Stimulated activated CD4-positive, alpha-beta T cell treated with anti-CD3 and anti-CD28 coated beads, Interleukin-15, amount 100 ng/mL, for 48 hours (primary cell): ENCODE results near the gene WNT2.

Experiments
- DNase-seq, 2 donors: peaks; one replicate each; pipeline ENCODE4 v3.0.0-alpha.2; 2020; ENCODE audit warnings: low read depth in 2 of 2

WNT2 gene

GRCh38 chr7:117322741-117323304 lies at the start of gene WNT2:
Gene WNT2, minus strand, starts transcription at chr7:117323058. Its CDS starts 69 bp downstream, at chr7:117322989.
- no peak for DNase-seq

GRCh38 chr7:117372073-117372472 lies 49.2 kb upstream of the WNT2 start:
- DNase-seq: no peak

DNA sequence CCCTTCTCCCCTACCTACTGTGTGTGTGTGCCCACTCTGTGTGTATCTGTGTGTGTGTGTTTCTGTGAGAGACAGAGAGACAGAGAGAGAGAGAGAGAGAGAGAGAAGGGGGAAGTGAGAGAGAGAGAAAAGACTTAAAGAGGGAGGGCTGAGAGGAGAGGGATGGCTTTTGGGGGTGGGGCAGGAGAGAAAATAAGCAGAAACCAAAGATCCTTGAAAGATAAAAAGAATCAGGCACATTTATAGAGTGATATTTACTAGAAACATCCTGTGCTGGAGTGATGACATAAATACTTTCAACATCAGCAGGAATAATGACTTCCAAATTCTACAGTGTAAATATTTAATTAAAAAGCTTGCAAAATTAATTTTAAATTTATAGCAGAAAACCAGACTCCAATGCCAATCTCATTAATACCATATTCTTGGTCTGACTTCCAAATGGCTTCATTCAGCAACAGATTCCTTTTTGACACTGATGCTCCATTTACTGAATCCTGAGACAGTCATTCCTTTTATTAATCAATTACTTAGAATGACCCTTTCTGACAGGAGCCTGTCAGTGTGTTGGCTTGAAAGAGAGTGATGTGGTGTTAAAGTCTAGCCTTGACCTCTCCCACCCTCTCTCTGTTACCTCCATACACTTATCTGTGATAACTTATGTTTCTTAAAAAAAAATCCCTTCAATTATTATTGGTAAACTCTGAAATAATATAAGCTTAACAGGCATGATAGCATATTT lies 41.7 kb upstream of the WNT2 start:
- no peak for DNase-seq

DNA sequence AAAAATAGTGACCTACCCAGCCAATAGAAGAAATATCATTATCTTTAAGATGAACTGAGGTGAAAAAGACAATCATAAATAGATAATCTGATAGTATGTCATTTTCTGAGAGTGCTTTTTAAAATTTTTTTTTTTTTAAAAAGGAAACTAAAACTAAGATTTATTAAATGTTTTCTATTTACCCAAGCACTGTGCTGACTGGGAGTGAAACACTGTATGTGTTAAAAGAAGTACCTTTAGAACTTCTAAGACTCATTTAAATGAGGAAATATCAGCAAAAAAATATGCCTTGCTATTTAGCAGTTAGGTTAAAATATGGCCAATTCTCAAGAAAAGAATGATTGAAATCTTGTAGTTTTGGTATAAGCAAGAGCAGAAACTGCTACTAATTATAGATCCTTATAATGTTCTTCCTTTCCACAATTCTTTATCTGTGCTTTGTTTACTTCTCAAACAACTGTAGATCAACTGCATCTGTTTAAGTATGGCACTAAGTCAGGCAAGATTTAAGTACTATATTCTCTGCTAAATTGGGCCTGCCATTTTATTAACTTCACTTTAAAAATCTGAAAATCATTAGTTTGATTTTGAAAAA lies 39.5 kb upstream of the WNT2 start:
- DNase-seq: no peak

DNA sequence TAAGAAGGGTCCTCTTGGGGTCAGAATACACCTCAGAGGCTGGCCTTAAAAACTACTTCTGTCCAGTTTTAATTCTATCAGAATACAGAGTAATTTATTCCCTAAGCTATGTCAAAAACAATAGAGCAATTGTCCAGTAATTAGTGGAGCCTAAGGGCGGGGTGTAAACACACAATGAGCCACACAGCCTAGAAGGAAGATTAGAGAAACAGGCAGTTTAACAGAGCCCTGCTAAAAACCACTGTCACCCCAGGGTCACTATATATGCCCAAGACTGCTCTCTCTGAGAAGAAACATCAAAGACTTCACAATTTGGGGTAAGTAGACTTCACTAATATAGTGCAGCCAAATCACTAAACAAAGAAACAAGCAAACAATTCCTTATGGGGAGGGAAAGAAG lies 27.2 kb upstream of the WNT2 start:
- DNase-seq: no peak

DNA sequence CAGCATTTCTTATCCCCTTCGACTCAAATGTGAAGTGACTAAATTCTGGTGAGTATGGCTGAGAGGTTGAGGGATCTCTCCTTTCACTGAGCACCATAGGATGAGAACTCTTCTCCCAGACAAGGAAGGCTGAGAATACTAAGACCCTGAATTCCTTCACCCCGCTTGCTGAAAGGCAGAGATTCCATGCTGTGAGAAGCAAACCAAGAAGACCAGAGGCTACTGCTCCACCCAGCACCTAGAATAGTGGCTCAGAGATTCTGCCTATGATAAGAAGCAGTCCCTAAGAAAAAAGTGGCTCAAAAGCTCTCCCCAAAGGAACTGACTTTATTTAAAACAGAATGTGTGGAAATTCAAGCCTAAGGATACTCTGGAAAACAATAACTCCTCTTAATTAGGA lies 26.7 kb upstream of the WNT2 start:
- no peak for DNase-seq

DNA sequence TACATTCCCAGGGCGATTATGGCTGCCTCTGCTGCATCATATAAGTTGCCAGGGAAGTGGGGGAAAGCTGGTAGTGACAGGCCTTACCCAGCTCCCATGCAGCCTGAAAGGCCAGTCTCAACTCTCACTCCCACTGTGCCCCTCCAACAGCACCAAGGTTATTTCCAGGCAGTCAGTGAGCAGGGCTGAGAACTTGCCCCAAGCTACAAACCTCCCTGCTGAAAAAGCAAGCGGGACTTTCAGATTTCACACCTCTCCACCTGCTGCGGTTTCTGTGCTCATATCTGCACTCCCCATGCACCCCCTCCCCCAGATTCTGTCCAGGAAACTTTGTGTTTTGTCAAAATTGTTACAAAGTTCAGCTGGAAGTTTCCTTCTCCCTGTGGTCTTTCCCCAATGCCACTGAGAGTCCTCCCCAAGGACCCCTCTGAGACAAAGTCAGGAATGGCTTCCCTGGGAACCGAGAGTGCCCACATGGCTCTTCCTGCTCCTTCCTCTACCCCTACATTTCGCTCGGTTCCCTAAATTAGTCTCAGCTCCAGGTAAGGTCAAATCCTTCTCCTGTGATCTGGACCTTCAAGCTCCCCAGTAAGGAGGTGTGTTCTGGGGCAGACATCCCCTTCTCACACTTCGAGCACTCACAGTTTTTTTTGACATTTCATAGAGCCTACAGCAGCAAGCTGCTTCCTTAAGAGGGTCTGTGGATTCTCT lies 25.3 kb upstream of the WNT2 start:
- DNase-seq: no peak

DNA sequence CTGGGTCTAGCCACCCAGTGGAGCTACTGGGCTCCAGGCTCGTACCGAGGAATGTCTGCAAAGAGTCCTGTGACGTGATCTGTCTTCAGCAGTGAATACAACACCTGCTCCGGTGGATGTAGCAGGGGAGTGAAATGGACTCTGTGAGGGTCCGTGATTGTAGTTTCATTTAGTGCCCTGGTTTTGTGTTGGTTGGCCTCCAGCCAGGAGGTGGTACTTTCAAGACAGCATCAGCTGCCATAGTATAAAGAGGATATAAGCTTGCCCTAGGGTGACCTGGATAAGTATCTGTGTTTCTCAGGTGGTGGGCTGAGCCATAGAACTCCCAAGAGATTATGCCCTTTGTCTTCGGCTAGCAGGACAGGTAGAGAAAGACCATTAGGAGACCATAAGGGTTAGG lies 24.6 kb upstream of the WNT2 start:
- DNase-seq: no peak

DNA sequence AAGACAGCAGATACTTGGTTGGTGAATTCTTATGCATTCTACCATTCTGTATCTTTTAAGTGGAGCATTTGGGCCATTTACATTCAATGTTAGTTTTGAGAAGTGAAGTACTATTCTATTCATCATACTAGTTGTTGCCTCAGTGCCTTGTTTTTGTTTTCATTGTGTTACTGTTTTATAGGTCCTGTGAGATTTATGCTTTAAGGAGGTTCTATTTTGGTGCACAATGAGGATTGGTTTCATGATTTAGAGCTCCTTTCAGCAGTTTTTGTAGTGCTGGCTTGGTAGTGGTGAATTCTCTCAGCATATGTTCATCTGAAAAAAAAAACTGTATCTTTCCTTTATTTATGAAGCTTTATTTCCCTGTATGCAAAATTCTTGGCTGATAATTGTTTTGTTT lies 23.3 kb upstream of the WNT2 start:
- DNase-seq: no peak

- DNase-seq: no peak
Observed at GRCh38 chr7:117338020-117338419, 15.2 kb upstream of the WNT2 start.

GRCh38 chr7:117333168-117333567 lies 10.3 kb upstream of the WNT2 start:
- DNase-seq: no peak

DNA sequence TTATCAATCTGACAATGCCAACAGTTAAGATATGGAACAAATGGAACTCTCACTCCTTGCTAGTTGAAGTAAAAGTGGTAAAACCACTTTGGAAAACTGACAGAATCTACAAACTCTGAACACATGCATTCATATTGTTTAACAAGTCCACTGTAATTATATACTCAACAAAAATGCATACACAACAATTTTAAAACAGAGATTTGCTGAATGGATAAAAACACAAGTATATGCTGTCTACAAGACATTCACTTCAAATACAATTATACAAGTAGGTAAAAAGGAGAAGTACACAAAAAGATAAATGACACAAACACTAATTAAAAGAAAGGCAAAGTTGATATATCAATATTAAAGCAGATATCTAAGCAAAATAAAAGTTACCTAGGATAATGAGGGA lies 9.2 kb upstream of the WNT2 start:
- DNase-seq: no peak

DNA sequence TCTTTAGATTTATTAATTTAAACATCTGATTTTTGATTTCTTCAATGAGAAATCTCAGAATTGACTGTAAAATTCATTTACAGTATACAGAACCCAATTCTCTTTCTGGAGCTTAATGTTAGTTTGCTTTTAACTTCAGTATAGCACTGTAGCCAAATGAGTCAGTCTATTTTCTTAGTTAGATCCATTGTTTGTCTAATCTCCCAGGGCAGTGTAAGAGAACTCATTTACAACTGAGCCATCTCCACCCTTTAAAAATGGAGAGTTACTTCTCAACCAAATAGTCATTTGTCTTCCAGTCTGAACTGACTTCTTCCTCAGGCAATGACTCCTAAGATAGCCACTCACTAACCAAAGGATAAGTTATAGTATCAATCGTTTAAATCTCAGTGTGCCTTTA lies 3.0 kb upstream of the WNT2 start:
- DNase-seq: no peak

DNA sequence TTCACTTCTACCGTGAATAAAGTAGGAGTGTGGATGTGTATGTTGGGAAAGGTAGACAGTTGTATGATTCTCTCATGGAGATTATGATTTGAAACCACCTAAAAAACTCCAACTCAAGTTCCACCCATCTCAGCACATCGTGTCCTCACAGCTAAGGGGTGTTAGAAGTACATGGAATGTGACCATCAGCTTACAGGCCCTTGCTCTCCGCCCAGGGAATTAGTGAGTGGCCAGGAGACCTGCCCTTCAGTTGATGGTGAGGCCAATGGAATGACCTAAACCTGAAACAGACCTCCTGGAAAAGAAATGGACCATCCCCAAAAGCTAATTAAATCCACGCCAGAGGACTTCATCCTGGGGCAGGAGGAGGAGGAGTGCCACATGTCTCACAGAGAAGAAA lies 2.1 kb upstream of the WNT2 start:
- no peak for DNase-seq

DNA sequence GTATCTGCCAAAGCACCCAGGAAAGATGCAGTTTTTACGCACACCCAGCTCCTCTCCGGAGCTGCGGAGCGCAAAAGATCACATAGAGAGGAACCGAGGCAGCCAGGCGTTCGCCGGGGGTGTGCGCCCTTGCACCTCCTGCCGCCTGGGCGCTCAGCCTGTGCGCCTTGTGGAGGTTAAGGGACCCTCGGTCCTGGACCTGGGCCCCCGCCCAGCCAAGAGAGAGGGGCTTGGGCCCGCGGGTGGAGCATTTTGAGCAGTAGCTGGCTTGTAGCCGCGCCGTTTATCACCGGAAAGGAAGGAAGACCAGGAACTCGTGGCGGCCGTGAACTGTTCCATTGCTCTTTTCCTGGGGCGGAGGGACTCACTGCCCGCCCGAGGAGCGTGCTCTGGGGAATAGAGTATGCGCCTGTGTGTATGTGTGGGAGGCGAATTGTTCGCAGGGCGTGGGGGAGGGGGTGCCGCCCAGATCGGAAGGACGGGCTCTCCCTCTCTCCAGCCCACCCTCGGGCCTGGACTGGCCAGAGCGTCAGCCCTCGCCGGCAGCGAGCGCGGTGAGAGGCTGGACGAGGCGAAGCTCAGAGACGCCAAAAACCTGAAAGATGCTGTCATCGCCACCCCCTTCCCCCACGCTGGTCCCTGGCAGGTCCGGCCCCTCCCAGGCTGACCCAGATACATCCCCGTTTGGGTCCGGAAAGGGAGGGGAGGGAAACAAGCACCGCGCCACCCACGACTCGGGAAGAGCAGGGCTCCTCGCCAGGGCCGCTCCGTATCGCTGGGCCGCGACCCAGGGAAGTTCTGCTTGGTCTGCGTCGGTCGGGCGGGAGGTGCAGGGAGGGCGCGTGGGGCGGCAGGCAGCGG lies 1.2 kb upstream of the WNT2 start:
- no peak for DNase-seq

DNA sequence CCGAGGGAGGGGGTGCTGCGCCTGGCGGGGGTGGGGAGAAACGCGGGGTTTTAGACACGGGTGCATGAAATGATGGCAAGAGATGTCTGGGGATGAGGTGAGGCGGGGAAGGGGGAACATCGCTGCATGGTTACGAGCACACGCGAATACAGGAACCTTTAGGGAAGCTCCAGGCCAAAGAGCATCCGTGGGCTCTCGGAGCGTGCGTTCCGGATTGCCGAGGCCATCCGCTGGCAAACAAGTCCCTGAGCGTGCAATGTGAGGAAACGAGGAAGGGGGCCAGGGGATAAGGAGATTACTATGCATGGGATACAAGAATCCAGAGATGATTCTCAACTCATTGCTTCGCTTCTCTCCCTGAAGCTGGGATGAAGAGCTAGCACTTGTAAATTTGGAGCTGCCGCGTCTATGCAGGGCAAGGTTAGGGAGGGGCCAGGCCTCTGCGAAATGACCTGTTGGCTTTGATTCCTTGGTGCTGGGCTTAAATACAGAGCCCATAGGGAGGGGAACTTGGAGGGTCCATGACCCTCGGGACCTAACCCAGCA lies 520 bp upstream of the WNT2 start:
- no peak for DNase-seq

DNA sequence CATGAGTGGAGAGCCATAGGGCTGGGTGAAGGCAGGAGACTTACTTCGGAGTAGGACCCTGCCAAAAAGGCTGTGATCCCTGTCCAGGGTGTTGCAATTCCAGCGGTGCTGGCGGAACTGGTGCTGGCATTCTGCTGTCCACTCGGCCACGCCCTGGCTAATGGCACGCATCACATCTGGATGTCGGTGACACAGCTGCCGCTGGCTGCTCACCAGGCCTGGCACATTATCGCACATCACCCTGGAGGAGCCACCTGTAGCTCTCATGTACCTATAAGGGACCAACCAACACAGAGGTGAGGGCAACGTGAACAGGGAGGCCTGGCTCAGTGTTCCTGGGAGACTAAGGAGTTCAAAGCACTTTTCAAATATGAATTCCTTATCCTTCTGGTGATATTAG lies 2.3 kb downstream of the WNT2 start:
- DNase-seq: no peak

DNA sequence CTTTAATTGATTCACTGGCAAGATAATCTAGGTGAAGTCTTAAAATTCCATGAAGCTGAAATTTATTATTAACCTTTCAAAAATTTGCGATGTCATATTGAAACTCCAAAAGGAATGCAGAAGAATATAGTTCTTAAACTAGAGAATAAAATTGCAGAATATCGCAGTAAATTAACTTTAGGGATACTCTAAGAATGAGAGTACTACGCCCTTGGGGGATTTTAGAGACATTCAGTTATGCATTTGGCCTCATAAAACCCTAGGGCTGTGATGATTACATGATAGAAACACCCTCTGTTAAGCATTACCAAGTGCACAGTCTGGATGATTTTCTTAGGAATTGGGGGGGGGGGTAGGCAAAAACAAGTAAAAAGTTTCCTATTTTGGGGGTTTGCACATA lies 3.7 kb downstream of the WNT2 start:
- DNase-seq: no peak

DNA sequence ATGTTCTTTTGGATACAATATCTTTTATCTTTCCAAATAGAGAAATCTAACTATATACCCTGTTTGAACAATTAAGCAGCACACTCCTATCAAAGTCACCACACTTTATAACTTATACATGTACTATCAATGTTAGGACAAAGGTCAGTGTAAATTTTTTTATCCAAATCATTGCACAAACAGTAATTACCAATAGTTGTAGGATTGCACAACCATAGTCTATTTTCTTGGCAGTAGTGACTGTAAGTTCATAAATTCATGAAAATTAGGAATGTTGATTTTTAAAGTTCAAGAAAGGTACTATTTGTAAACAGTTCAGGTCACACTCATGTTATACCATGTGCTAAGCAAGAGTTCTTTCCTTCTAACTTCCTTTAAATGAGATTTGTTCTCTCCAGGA lies 9.3 kb downstream of the WNT2 start:
- no peak for DNase-seq

- DNase-seq: no peak
Observed at GRCh38 chr7:117312593-117313580, 10.0 kb downstream of the WNT2 start.
